ENCODE results near the gene ADAM20. TPM values are rescaled to one million over a fixed set of nuclear protein-coding genes. Genes with fewer than 3 reads are reported as not detected.

Gene ADAM20
- total RNA-seq, 1 donor = 0.54 TPM

Small RNA genes lying within 50 kb of the gene (small RNA-seq; reads per million reads assigned to genes)
- gene RNU6-659P = not detected

Other genes with a start within 250 kb of the ADAM20 start
- gene COX16, start 175.3 kb downstream of the ADAM20 start, total RNA-seq = 7.3 TPM
- 7.8 TPM for gene SYNJ2BP, start 117.9 kb downstream of the ADAM20 start, total RNA-seq
- gene ADAM21, start 82.8 kb downstream of the ADAM20 start, total RNA-seq = 0.27 TPM
- 19.1 TPM for gene MED6, start 65.7 kb upstream of the ADAM20 start, total RNA-seq
- gene TTC9, start 106.9 kb upstream of the ADAM20 start, total RNA-seq = 5.1 TPM

All from hematopoietic multipotent progenitor cell (in vitro differentiated cells).